ENCODE data around the gene IGLL5.
"Not testable (repeated sequence)": the region's sequence is repeated elsewhere in the genome, so short reads cannot be mapped to it uniquely, and the experiment has no call there.

Gene IGLL5

GRCh38 chr22:22900527-22901205 lies 13.1 kb downstream of the IGLL5 start:
- not testable (repeated sequence) for DNase-seq (ENCODE audit: low read depth in 2 of 2)

GRCh38 chr22:22901578-22902218 lies 14.1 kb downstream of the IGLL5 start:
- no peak for DNase-seq (ENCODE audit: low read depth in 2 of 2)

GRCh38 chr22:22902247-22903001 lies 14.8 kb downstream of the IGLL5 start:
- no peak for DNase-seq (ENCODE audit: low read depth in 2 of 2)

GRCh38 chr22:22903355-22903777 lies 15.8 kb downstream of the IGLL5 start:
- no peak for DNase-seq (ENCODE audit: low read depth in 2 of 2)

- DNase-seq (ENCODE audit: low read depth in 2 of 2), result not testable (repeated sequence)
These were observed 16.2 kb downstream of the IGLL5 start for GRCh38 chr22:22903781-22904192.

- not testable (repeated sequence) for DNase-seq (ENCODE audit: low read depth in 2 of 2)
These were observed 17.1 kb downstream of the IGLL5 start for GRCh38 chr22:22904736-22905135.

- not testable (repeated sequence) for DNase-seq (ENCODE audit: low read depth in 2 of 2)
These were observed 18.8 kb downstream of the IGLL5 start for GRCh38 chr22:22906391-22906790.

- no peak for DNase-seq (ENCODE audit: low read depth in 2 of 2)
These were observed 19.4 kb downstream of the IGLL5 start for GRCh38 chr22:22906907-22907550.

GRCh38 chr22:22907551-22908494 lies 20.2 kb downstream of the IGLL5 start:
- no peak for DNase-seq (ENCODE audit: low read depth in 2 of 2)

- DNase-seq (ENCODE audit: low read depth in 2 of 2), result no peak
These were observed 20.9 kb downstream of the IGLL5 start for GRCh38 chr22:22908495-22908861.

GRCh38 chr22:22908941-22909604 lies 21.5 kb downstream of the IGLL5 start:
- no peak for DNase-seq (ENCODE audit: low read depth in 2 of 2)

- DNase-seq (ENCODE audit: low read depth in 2 of 2), result no peak
These were observed 22.1 kb downstream of the IGLL5 start for GRCh38 chr22:22909605-22910271.

- no peak for DNase-seq (ENCODE audit: low read depth in 2 of 2)
These were observed 22.9 kb downstream of the IGLL5 start for GRCh38 chr22:22910272-22911240.

- DNase-seq (ENCODE audit: low read depth in 2 of 2), result no peak
These were observed 23.9 kb downstream of the IGLL5 start for GRCh38 chr22:22911327-22912134.

GRCh38 chr22:22912135-22912987 lies 24.7 kb downstream of the IGLL5 start:
- no peak for DNase-seq (ENCODE audit: low read depth in 2 of 2)

- no peak for DNase-seq (ENCODE audit: low read depth in 2 of 2)
These were observed 25.3 kb downstream of the IGLL5 start for GRCh38 chr22:22912988-22913253.

GRCh38 chr22:22913989-22914388 lies 26.4 kb downstream of the IGLL5 start:
- DNase-seq (ENCODE audit: low read depth in 2 of 2), result no peak
